Measurements from ENCODE around the gene THOC1.

Gene THOC1

DNA sequence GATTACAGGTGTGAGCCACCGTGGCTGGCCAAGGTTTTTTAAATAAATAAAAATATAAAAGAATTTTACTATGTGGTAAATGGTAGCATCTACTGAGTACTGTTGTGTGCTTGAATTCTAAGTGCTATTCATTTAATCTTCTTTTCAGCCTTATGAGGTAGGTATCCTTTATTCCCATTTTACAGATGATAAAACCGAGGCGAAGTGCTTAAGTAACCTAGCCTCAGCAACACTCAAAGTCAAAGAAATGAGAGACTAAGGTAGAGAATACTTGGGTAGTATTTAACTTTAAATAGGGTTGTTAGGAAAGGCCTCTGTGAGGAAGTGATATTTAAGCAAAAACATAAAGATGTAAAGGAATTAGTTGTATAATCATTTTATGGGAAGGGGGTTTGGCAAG lies 5.7 kb upstream of the THOC1 start:
- no peak for DNase-seq

DNA sequence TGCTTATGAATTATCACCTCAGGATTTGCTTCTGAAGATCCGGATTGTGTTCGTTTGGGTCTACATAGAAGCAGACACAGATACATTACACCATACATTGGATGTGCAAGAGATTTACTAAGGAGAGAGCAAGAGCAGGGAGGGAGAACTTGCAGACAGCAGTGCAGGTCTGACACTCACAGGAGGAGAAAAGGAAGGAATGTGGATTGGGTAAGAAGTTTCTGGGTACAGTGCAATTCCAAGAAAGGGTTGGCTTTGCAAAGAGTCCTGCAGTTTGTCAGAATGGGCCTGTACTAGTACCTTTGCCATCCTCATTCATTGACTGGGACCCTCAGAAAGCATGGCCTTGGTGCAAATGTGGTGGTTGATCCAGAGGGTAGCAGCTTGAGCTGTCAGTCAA lies 4.8 kb upstream of the THOC1 start:
- DNase-seq: no peak

DNA sequence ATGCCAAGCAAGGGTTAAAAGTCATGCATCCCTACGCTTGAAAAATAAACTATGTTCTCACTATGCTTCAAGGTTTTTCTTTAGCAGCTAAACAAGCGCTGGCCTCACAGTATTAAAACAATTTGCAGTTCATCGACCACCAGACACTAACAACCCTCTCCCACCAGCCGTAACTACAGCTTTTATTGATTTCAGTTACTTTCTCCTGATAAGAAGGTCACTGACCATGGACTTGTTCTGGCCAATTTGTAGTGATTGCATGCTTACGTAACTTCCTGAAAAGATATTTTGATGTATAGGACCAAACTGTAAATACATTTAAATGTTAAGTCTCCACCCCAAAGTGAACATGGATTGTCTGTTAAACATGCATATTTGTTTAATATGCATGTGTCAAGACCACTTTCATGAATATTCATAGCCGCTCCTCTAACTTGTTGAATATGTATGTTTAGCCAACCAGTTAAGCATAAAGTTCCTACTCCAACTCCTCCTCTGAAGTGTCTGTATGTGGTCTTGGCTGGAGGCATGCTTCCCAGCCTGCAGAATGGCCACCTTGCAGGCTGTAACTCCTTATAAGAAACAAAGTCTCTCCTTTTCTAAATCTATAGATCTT lies 1.7 kb upstream of the THOC1 start:
- no peak for DNase-seq

DNA sequence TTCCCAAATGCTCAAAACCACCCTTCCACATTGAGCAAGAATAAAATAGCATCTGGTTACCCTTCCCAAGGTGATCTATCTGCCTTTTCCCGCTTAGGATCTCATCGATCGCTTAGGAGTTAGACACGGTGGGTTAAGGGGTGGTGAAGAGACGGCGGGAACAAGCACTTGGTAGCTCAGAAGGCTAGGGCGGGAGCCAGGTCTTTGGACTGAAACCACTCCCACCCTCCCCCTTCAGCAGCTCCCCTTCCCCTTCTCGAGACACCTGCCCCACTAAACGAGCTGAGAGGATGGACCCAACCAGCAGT lies 513 bp downstream of the THOC1 start:
- DNase-seq: peak; percentile 3

GRCh38 chr18:261398-262073 lies 6.3 kb downstream of the THOC1 start:
- no peak for DNase-seq

DNA sequence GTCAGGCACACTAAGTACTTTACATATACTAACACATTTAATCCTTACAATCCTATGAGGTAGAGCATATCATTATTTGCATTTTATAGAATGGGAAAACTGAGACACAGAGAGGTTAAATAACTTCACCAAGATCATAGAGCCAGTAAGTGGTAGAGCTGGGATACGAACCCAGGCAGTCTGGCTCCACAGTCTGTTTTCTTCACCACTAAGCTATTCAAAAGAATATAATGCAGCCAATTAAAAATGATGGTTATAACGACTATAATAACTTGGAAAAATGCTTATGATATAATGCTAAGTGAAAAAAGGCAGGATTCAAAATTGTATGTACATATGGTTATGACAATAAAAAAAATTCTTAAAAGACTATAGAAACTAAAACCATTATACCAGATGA lies 7.3 kb downstream of the THOC1 start:
- DNase-seq: no peak

- no peak for DNase-seq
These were observed 12.7 kb downstream of the THOC1 start for GRCh38 chr18:255171-255570.

DNA sequence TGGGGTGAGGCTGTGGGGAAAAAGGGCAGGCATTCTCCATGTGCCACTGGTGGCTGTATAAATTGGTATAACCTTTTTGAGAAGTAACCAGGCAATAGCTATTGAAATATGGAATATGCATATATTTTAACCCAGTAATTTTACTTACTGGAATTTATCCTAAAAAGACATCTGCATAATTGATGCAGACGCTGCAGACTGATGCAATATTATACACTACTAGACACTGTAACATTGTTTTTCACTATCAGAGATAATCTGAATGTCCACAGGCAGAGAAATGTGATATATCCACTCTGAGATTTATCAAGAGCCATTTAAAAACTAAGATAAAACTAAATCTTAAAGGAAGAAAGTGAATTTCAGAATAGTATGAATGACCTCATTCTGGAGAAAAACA lies 14.7 kb downstream of the THOC1 start:
- DNase-seq: no peak

DNA sequence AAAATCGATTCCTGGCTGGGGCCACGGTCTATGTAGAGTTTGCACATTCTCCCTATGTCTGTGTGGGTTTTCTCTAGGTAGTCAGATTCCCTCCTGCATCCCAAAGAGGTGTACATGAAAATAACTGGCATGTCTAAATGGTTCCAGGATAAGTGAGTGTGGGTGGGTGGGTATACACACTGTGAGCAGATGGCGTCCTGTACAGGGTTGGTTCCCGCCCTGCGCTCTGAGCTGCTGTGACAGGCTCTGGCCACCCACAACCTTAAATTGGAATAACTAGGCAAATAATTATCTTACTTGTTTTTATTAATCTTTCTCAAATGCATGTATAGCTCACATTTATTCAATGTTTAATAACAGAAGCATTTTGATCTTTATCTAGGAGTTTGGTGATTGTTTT lies 16.3 kb downstream of the THOC1 start:
- DNase-seq: no peak

DNA sequence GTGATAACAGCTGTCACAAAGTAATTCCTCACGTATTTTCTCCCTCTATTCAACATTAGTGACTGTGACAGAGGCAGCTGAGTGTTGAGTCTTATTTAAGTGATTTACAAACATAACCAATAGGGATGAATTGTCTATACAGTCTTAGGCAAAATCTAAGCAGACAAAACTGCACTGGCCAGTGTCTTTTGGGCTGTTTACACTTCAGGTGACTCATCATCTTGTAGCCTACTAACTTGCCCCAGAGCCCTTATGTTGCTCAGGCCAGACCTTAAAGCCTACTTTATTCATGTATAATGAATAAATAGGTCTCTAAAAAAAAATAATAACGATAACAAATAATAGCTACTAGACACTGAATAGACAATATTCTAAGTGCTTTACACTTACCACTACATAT lies 17.2 kb downstream of the THOC1 start:
- DNase-seq: peak; percentile 52

- no peak for DNase-seq
These were observed 19.8 kb downstream of the THOC1 start for GRCh38 chr18:248053-248452.

DNA sequence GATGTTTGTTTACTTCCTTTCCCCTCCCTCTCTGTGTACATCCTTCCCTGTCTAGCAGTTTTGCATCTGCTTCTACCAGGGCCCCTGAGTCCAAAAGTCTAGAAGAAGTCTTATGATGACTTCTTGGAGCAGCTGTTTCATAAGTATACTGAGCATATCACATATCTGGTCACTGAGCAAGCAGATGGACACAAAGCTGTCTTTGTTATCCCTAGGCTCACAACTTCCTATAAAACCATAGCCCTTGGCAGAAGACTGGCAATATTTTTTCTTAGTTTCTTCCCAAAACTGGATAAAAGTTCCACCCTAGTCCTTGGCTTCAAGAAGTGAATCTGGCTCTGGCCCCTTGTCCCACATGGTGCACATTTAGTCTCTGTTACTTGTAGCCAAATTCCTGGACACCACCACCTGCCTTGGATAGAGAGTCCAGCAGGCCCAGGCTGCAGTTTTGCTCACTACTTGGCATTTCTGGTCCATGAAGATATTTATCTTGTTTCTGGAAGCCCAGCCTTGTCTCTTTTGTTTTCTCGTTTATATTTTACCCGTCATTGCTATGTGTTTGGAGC lies 22.5 kb downstream of the THOC1 start:
- DNase-seq: no peak

DNA sequence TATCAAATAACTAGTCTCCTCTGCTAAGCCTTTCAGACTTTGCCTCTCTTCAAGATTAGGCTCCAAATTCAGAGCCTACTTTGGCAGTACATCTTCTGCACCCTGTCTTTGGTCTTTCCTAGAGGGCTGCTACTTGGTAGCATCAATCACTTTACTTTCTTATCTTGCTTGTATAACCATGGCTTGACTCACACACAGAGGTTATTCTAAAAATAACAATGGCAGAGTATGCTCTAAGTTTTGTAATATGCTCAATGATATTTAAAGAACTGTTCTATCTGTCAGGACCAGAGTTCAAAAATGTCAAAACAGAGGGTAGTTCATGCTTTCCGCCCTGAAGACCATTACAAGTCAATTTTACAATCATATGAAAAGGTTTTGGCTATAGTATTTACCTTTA lies 27.7 kb downstream of the THOC1 start:
- no peak for DNase-seq

DNA sequence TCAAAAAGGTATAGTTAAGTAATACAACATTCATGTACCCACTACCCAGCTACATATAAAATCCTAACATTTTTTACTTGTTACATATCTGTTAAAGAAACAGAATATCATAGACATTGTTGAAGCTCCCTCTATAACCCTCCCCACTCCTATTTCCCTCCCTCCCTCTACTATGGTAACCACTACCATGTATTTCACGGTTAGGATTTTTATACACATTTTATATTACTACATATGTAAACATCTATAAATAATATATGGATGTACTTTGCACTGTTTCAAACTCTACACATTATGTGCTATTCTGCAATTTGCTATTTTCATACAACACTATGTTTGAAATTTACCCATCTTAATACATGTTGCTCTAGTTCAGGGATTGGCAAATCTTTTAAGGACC lies 36.3 kb downstream of the THOC1 start:
- no peak for DNase-seq

- DNase-seq: no peak
These were observed 39.3 kb downstream of the THOC1 start for GRCh38 chr18:228586-228985.

- DNase-seq: no peak
These were observed 39.9 kb downstream of the THOC1 start for GRCh38 chr18:227902-228301.

GRCh38 chr18:227374-227773 lies 40.5 kb downstream of the THOC1 start:
- DNase-seq: no peak

- DNase-seq: no peak
These were observed 42.1 kb downstream of the THOC1 start for GRCh38 chr18:225745-226144.

DNA sequence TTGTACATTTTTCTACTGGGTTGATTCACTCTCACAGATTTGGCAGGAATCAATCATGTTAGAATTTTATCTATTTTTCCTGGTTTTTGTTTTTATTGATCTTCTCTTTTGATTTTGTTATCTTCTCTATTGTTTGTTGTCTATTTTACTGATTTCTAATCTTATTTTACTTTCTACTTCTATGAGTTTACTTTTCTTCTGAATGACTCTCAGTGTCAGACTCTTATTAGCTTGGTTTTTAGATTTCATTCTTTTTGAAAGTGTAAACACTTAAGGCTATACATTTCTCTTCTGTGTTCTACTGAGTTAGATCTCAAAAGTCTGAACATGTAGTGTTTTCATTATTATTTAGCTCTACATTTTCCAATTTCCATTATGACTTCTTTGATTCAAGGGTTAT lies 47.1 kb downstream of the THOC1 start:
- no peak for DNase-seq

DNA sequence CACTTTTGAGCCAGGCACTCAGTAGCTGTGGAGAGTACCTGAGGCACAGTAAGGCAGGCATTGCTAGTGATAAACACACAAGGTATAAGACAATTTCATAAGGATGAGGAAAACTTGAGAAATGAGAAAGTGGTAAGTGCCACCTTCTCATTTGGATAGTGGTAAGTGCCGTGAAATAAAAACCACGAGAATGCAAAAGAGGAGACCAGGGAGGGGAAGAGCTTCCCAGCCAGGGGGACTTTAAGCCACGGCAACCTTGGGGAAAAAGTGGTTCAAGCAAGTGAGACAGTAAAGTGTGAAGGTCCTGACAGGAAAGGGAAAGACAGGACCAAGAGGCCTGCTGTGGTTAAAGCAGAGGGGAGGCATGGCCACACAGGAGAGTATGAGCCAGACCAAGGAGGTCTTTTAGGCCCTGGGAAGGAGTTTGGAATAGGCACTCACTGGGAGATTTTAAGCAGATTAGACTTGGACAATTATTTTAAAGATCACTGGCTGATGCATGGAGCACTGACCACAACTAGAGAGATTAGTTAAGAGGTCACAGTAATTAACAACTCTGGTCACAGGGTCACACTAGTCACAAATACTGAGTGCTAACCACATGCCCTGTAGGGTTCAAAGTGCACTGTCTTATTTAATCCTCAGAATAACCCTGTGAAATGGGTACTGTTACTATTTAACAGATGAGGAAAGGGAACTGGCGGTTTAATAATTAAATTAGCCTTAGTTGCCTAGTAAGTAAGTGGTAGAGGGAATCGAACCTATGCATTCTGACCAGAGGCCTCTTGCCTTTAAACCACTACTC lies 50.1 kb downstream of the THOC1 start:
- DNase-seq: no peak

- no peak for DNase-seq
These were observed 52.3 kb downstream of the THOC1 start for GRCh38 chr18:215448-216010.

DNA sequence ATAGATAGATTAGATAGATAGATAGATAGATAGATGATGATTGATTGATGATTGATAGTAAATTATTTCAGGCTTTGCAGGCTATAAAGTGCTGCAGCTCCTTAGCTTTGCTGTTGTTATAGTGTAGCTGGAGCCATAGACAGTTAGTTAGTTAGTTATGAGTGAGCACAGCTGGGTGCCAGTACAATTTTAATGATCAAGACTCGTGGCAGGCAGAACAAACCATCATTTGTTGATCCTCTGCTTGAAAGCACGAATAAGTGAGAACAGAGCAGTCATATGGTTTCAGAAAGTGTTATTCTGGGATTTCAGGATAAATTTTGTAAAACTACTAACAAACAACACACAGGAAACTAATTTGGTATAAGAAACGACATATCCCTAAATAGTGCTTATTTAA lies 53.9 kb downstream of the THOC1 start:
- DNase-seq: no peak

GRCh38 chr18:213505-213904 lies 54.3 kb downstream of the THOC1 start:
- DNase-seq: no peak

DNA sequence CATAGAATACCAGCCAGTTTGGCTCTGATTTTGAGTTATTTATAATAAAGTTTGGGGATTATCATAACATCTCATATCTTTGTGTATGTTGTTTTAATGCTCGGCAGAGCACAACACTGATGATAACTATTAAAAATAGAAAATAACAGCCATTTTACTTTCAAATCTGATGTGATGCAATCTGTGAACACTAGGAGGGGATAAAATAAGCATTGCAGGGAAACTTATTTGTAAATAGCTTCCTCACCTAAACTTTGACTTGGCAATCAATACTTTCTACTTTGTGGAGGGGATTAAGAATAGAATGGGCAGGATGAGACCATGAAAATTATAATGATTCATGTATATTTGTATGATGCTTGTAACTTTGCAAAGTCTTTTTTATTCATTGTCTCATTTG lies 55.1 kb downstream of the THOC1 start:
- DNase-seq: no peak
